Caco-2 (cell line): ENCODE data around the gene SDK2. TPM values are rescaled to one million over a fixed set of nuclear protein-coding genes. Genes with fewer than 3 reads are reported as not detected.

Experiments
- BruUV-seq: library from RNA; stranded (reverse); fragments of 400-500 nt; replicated peaks from 2 replicates; lab custom pipeline; 2021; lab: Mats Ljungman, UMichigan
- CTCF ChIA-PET: fragments of 300-600 bp; sonication (Branson Sonifier 250); formaldehyde crosslinking; loops from one replicate; lab custom pipeline; 2022; ENCODE audit warnings: antibody characterized with exemption; lab: Charles Lee
- POLR2A ChIA-PET: fragments of 300-600 bp; sonication (Branson Sonifier 250); formaldehyde crosslinking; loops from one replicate; lab custom pipeline; 2022; ENCODE audit warnings: antibody characterized with exemption; lab: Charles Lee
- DNase-seq, 2 experiments: peaks; one replicate each; pipeline versions ENCODE4 v3.0.0 to v3.0.0-alpha.2; 2020 to 2022
- H3K27me3 ChIP-seq: replicated peaks from 2 replicates; pipeline ENCODE4 v1.6.0; 2011; ENCODE audit warnings: low read length; ENCODE audit not compliant: control insufficient read depth, insufficient read depth
- H3K36me3 ChIP-seq: 2 replicates; pipeline ENCODE4 v1.5.1; 2011; ENCODE audit warnings: low read length; ENCODE audit not compliant: control insufficient read depth, insufficient read depth
- H3K4me1 ChIP-seq: fragments of 250-450 bp; sonication (Bioruptor Pico); 2 replicates; pipeline ENCODE4 v1.5.1; 2020; ENCODE audit warnings: mild to moderate bottlenecking
- H3K4me3 ChIP-seq: 2 replicates; pipeline ENCODE4 v1.5.1; 2011; ENCODE audit warnings: low read depth, mild to moderate bottlenecking, control low read depth, low read length
- H3K9me3 ChIP-seq: fragments of 250-450 bp; sonication (Bioruptor Pico); 2 replicates; pipeline ENCODE4 v1.5.1; 2020; ENCODE audit warnings: mild to moderate bottlenecking, moderate library complexity
- H3K27ac Mint-ChIP-seq: one replicate; pipeline ENCODE4 v1.8.0; 2022; ENCODE audit warnings: mixed read lengths; ENCODE audit not compliant: unreplicated experiment
- H3K27me3 Mint-ChIP-seq: one replicate; pipeline ENCODE4 v1.8.0; 2022; ENCODE audit warnings: mixed read lengths; ENCODE audit not compliant: insufficient read depth, unreplicated experiment
- H3K36me3 Mint-ChIP-seq: one replicate; pipeline ENCODE4 v1.8.0; 2022; ENCODE audit warnings: mild to moderate bottlenecking, mixed read lengths; ENCODE audit not compliant: insufficient read depth, unreplicated experiment
- H3K4me1 Mint-ChIP-seq: one replicate; pipeline ENCODE4 v1.8.0; 2022; ENCODE audit warnings: low read depth, mixed read lengths; ENCODE audit not compliant: unreplicated experiment
- H3K4me3 Mint-ChIP-seq: one replicate; pipeline ENCODE4 v1.8.0; 2022; ENCODE audit warnings: mild to moderate bottlenecking, moderate library complexity, mixed read lengths; ENCODE audit not compliant: unreplicated experiment
- H3K9me3 Mint-ChIP-seq: one replicate; pipeline ENCODE4 v1.8.0; 2022; ENCODE audit warnings: mixed read lengths; ENCODE audit not compliant: unreplicated experiment
- intact Hi-C: fragments of 100-400 bp; cut with micrococcal nuclease; formaldehyde crosslinking; loops from one replicate; pipeline ENCODE4 v1.10.0; 2022; ENCODE audit not compliant: unreplicated experiment
- total RNA-seq: library from RNA; stranded (reverse); gene quantifications from 2 replicates; pipeline ENCODE4 v1.2.3, GENCODE V29; 2022
- TF ChIP-seq, protein P1 (sequence below), 2 experiments: fragments of 200-600 bp in 1 of 2; IDR thresholded peaks; 1 replicate in 1 of 2; 2 replicates in 1 of 2; pipeline versions ENCODE4 v1.5.1 to v1.8.0; 2011 to 2022; ENCODE audit warnings: antibody characterized with exemption in 1 of 2, control low read depth in 1 of 2, inconsistent platforms in 1 of 2, low read depth in 1 of 2, low read length in 1 of 2, mild to moderate bottlenecking in 1 of 2, moderate library complexity in 1 of 2; ENCODE audit not compliant: insufficient read depth in 1 of 2, severe bottlenecking in 1 of 2, unreplicated experiment in 1 of 2

The SDK2 gene
- total RNA-seq, 1 experiment from 2014 or later: 0.09 TPM

DNA sequence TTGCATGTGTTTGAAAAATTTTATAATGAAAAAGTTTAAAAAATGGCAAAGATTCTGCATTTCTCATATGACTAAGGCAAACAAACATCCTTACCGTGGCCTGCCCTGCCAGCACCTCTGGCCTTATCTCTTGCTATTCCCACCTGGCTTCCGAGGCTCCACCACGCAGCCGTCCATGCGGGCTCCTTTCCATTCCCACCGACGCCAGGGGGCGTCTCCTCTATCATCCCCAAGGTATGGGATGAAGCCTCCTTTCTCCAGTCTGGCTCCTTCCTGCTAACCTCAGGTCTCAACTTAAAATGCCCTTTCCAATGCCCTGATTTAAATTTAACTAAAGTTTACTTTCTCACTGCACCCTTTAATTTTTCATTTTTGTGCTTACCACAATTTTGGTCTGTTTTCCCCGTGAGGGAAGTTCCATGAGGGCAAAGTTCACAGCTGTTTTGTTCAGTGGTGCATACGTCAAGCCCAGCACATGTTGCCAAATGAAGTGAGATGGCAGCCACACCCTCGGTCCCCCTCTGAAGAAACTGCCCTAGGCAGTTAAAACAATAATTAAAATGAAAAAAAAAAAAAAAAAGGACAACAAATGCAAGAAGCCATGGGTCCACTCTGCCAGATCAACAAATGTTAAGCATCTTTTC lies 13.3 kb upstream of the SDK2 start:
- Mint-ChIP-seq H3K27me3 (peaks cover 11% of the 10 kb centered on the region), H3K36me3 (no peaks in the 10 kb centered on the region), H3K4me1 (no peaks in the 10 kb centered on the region), H3K27ac (no peak overlapping the region), H3K4me3 (no peak overlapping the region), H3K9me3 (peaks cover 40% of the 10 kb centered on the region)
- Histone ChIP-seq H3K36me3 (no peaks in the 10 kb centered on the region), H3K27me3 (no peaks in the 10 kb centered on the region), H3K4me3 (no peak overlapping the region), H3K9me3 (peaks cover 12% of the 10 kb centered on the region; the same call in 1 of the 2 replicates), H3K4me1 (no peaks in the 10 kb centered on the region)
- TF ChIP-seq, protein P1, sequence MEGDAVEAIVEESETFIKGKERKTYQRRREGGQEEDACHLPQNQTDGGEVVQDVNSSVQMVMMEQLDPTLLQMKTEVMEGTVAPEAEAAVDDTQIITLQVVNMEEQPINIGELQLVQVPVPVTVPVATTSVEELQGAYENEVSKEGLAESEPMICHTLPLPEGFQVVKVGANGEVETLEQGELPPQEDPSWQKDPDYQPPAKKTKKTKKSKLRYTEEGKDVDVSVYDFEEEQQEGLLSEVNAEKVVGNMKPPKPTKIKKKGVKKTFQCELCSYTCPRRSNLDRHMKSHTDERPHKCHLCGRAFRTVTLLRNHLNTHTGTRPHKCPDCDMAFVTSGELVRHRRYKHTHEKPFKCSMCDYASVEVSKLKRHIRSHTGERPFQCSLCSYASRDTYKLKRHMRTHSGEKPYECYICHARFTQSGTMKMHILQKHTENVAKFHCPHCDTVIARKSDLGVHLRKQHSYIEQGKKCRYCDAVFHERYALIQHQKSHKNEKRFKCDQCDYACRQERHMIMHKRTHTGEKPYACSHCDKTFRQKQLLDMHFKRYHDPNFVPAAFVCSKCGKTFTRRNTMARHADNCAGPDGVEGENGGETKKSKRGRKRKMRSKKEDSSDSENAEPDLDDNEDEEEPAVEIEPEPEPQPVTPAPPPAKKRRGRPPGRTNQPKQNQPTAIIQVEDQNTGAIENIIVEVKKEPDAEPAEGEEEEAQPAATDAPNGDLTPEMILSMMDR (IDR thresholded peaks at IDR 0.05; ENCODE audit: insufficient read depth in 1 of 2, low read depth in 1 of 2, low read length in 1 of 2, severe bottlenecking in 1 of 2, unreplicated experiment in 1 of 2): peak; percentile 67 to 68
- peak; percentile 68 to 76 for DNase-seq
- ChIA-PET CTCF (interaction anchor here (0.7 kb wide), 3 partner anchors 11 to 107 kb away, joined by 4 to 6 read pairs (median 5); no protein-coding TSS in a partner anchor), POLR2A (no interaction called here)
- intact Hi-C loops: loop anchor here (1.0 kb wide), 1 partner anchor 519 kb away; no protein-coding TSS in a partner anchor
- BruUV-seq: no TSS peak

DNA sequence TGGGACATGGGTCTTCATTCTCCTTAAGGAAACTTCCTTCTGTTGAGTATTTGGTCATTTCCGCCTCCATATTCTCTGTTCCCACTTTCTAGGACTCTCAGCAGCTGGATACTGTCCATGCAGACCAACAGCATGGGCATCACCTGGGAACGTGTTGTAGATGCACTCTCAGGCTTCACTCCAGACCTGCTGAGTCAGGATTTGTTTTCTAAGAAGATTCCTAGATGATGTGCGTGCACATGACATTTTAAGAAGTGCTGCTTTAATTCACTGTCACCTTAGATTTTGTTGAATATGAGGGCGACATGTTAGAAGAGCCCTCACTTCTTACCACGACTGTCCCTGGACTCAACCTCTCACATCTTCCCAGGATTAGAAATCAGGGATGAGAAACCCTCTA lies 10.0 kb upstream of the SDK2 start:
- H3K4me1 Mint-ChIP-seq: no peaks in the 10 kb centered on the region
- intact Hi-C loops: no loop called here
- peaks cover 15% of the 10 kb centered on the region for H3K27me3 Mint-ChIP-seq

DNA sequence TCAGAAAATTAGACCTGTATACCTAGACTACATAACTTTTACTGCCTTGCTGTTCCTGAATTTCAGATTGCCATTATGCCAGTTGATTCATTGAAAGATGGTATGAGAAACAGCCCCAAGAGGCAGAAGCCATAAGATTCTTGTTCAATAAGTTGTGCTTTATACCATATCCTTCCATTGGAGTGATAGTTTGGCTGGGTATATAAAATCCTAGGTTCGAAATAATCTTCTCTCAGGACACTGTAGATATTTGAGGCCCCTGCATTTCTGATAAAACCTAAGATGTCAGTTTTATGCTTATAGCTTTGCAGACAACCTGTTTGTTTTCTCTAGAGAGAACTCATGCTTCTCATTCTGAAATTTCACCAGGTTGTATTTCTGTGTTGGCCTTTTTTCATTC lies 9.6 kb upstream of the SDK2 start:
- DNase-seq: no peak
- no peak overlapping the region for H3K27ac Mint-ChIP-seq
- peaks cover 40% of the 10 kb centered on the region for H3K9me3 Mint-ChIP-seq
- ChIA-PET CTCF (no interaction called here), POLR2A (no interaction called here)
- peaks cover 12% of the 10 kb centered on the region; the same call in 1 of the 2 replicates for H3K9me3 ChIP-seq
- no peaks in the 10 kb centered on the region for H3K4me1 Mint-ChIP-seq
- TF ChIP-seq, protein P1 (IDR thresholded peaks at IDR 0.05; ENCODE audit: insufficient read depth in 1 of 2, low read depth in 1 of 2, low read length in 1 of 2, severe bottlenecking in 1 of 2, unreplicated experiment in 1 of 2): no peak
- H3K4me3 Mint-ChIP-seq: no peak overlapping the region
- H3K27me3 Mint-ChIP-seq: peaks cover 15% of the 10 kb centered on the region
- no peaks in the 10 kb centered on the region for H3K4me1 ChIP-seq
- H3K36me3 Mint-ChIP-seq: no peaks in the 10 kb centered on the region
- intact Hi-C loops: no loop called here
- BruUV-seq: no TSS peak
- no peaks in the 10 kb centered on the region for H3K27me3 ChIP-seq
- H3K36me3 ChIP-seq: no peaks in the 10 kb centered on the region
- no peak overlapping the region for H3K4me3 ChIP-seq

More for the DNA sequence above, 10.0 kb upstream of the SDK2 start:
- BruUV-seq: no TSS peak
- Histone ChIP-seq H3K4me3 (no peak overlapping the region), H3K9me3 (peaks cover 12% of the 10 kb centered on the region; the same call in 1 of the 2 replicates), H3K4me1 (no peaks in the 10 kb centered on the region), H3K36me3 (no peaks in the 10 kb centered on the region), H3K27me3 (no peaks in the 10 kb centered on the region)
- Mint-ChIP-seq H3K9me3 (peaks cover 40% of the 10 kb centered on the region), H3K4me3 (no peak overlapping the region), H3K36me3 (no peaks in the 10 kb centered on the region), H3K27ac (no peak overlapping the region)
- no peak for DNase-seq
- TF ChIP-seq, protein P1 (IDR thresholded peaks at IDR 0.05; ENCODE audit: insufficient read depth in 1 of 2, low read depth in 1 of 2, low read length in 1 of 2, severe bottlenecking in 1 of 2, unreplicated experiment in 1 of 2): no peak
- POLR2A ChIA-PET: no interaction called here
- CTCF ChIA-PET: no interaction called here
